OCI-LY1 (cell line): ENCODE results near the gene MGST2.

Experiments
- H2AFZ ChIP-seq: fragments of 200-600 bp; sonication (generic), shearing (Covaris generic); 2 replicates; pipeline ENCODE4 v1.6.0; 2014; ENCODE audit warnings: antibody characterized with exemption, mild to moderate bottlenecking, low read length
- H3F3A ChIP-seq: fragments of 200-600 bp; sonication (generic), shearing (Covaris generic); 2 replicates; pipeline ENCODE4 v1.6.0; 2014; ENCODE audit warnings: mild to moderate bottlenecking, antibody characterized with exemption, low read length, moderate library complexity; ENCODE audit not compliant: insufficient read depth
- H3K27ac ChIP-seq: fragments of 200-600 bp; sonication (generic); 2 replicates; pipeline ENCODE4 v1.5.1; 2014; ENCODE audit warnings: low read length, mixed run types, mild to moderate bottlenecking, low read depth; ENCODE audit not compliant: poor library complexity, severe bottlenecking
- H3K27me3 ChIP-seq: fragments of 200-600 bp; sonication (generic); 2 replicates; pipeline ENCODE4 v1.6.0; 2014; ENCODE audit warnings: antibody characterized with exemption, mild to moderate bottlenecking, low read length, moderate library complexity; ENCODE audit not compliant: insufficient read depth
- H3K36me3 ChIP-seq: fragments of 200-600 bp; sonication (generic); 2 replicates; pipeline ENCODE4 v1.6.1; 2014; ENCODE audit warnings: mild to moderate bottlenecking, antibody characterized with exemption, low read length, moderate library complexity, mixed read lengths; ENCODE audit not compliant: insufficient read depth
- H3K4me1 ChIP-seq: fragments of 200-600 bp; sonication (generic); 2 replicates; pipeline ENCODE4 v1.5.1; 2014; ENCODE audit warnings: mild to moderate bottlenecking, low read length, moderate library complexity; ENCODE audit not compliant: insufficient read depth, severe bottlenecking
- H3K4me2 ChIP-seq: fragments of 200-600 bp; sonication (generic), shearing (Covaris generic); 2 replicates; pipeline ENCODE4 v1.6.1; 2014; ENCODE audit warnings: low read length
- H3K4me3 ChIP-seq: fragments of 200-600 bp; sonication (generic); 2 replicates; pipeline ENCODE4 v1.5.1; 2014; ENCODE audit warnings: low read length, low read depth, mild to moderate bottlenecking, mixed read lengths; ENCODE audit not compliant: poor library complexity, severe bottlenecking
- H3K79me2 ChIP-seq: fragments of 200-600 bp; shearing (Covaris generic); 2 replicates; pipeline ENCODE4 v1.6.1; 2016; ENCODE audit warnings: mixed run types, low read length, mixed read lengths; ENCODE audit not compliant: insufficient read depth
- H3K9ac ChIP-seq: fragments of 200-600 bp; sonication (generic), shearing (Covaris generic); 2 replicates; pipeline ENCODE4 v1.6.1; 2014; ENCODE audit warnings: mild to moderate bottlenecking, low read length, mixed read lengths
- H3K9me2 ChIP-seq: fragments of 200-600 bp; sonication (generic), shearing (Covaris generic); 2 replicates; pipeline ENCODE4 v1.6.1; 2014; ENCODE audit warnings: low read depth, mild to moderate bottlenecking, low read length, mixed read lengths
- H3K9me3 ChIP-seq: fragments of 200-600 bp; shearing (Covaris generic); 2 replicates; pipeline ENCODE4 v1.6.1; 2014; ENCODE audit warnings: low read length, mixed read lengths
- H4K20me1 ChIP-seq: fragments of 200-600 bp; sonication (generic), shearing (Covaris generic); 2 replicates; pipeline ENCODE4 v1.6.0; 2016; ENCODE audit warnings: mild to moderate bottlenecking, low read length; ENCODE audit not compliant: insufficient read depth
- EZH2 ChIP-seq: fragments of 200-600 bp; sonication (generic), shearing (Covaris generic); IDR thresholded peaks from 2 replicates; pipeline ENCODE4 v1.8.0; 2017; ENCODE audit warnings: borderline replicate concordance, mixed run types, mild to moderate bottlenecking, antibody characterized with exemption, low read length, moderate library complexity, mixed read lengths
- TF ChIP-seq, protein P1 (sequence below): fragments of 200-600 bp; sonication (generic), shearing (Covaris generic); IDR thresholded peaks from 2 replicates; pipeline ENCODE4 v1.5.1; 2017; ENCODE audit warnings: mild to moderate bottlenecking, antibody characterized with exemption, low read length, moderate library complexity, mixed read lengths

MGST2 gene

GRCh38 chr4:139726615-139727014 lies 61.0 kb downstream of the MGST2 start:
- Histone ChIP-seq H3K9ac (no peak overlapping the region), H3K27me3 (no peaks in the 10 kb centered on the region), H3K79me2 (no peaks in the 10 kb centered on the region), H3F3A (no peaks in the 10 kb centered on the region), H3K9me3 (no peaks in the 10 kb centered on the region), H3K27ac (no peak overlapping the region), H3K4me2 (no peak overlapping the region), H2AFZ (no peak overlapping the region), H3K36me3 (no peaks in the 10 kb centered on the region), H3K4me1 (no peaks in the 10 kb centered on the region), H3K9me2 (no peaks in the 10 kb centered on the region), H3K4me3 (no peak overlapping the region), H4K20me1 (no peaks in the 10 kb centered on the region)
- no peak for TF ChIP-seq EZH2
- TF ChIP-seq, protein P1, sequence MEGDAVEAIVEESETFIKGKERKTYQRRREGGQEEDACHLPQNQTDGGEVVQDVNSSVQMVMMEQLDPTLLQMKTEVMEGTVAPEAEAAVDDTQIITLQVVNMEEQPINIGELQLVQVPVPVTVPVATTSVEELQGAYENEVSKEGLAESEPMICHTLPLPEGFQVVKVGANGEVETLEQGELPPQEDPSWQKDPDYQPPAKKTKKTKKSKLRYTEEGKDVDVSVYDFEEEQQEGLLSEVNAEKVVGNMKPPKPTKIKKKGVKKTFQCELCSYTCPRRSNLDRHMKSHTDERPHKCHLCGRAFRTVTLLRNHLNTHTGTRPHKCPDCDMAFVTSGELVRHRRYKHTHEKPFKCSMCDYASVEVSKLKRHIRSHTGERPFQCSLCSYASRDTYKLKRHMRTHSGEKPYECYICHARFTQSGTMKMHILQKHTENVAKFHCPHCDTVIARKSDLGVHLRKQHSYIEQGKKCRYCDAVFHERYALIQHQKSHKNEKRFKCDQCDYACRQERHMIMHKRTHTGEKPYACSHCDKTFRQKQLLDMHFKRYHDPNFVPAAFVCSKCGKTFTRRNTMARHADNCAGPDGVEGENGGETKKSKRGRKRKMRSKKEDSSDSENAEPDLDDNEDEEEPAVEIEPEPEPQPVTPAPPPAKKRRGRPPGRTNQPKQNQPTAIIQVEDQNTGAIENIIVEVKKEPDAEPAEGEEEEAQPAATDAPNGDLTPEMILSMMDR: no peak

DNA sequence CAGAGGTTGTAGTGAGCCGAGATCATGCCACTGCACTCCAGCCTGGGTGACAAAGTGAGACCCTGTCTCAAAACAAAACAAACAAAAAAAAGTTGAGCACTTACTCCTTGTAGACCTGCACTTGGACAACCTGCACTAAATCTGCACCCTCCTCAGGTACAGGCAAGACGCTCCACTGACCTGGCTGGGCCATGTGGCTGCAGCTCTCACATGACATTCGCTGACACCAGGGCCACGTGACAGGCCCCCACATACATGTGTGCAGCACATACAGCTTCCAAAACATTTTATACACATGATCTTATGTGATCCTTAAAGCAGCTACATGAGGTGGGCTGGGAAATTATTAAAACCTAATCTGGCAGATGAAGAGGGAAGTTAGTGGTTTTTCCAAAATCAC lies 62.5 kb downstream of the MGST2 start:
- TF ChIP-seq EZH2: no peak
- TF ChIP-seq, protein P1: no peak

DNA sequence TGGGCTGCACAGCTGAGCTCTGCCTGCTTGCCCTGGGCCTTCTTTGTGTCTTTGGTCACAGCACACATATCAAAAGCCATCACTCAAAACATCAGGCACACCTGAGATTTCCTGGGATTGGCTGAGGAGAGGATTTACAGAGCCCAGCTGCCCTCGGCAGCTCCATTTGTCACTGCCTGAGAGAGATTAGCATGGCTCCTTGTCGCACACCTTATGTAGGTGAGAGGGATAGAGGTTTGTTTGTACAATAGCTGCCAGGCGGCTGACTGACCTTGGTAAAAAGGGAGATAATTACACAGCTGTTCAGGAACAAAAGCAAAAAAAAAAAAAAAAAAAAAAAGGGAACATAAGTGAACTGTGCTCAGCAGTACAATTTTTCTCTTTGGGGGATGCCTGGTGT lies 63.2 kb downstream of the MGST2 start:
- no peak for TF ChIP-seq EZH2
- TF ChIP-seq, protein P1: no peak
- H3K27ac ChIP-seq: no peak overlapping the region
- H3K9me3 ChIP-seq: no peaks in the 10 kb centered on the region
- no peak overlapping the region for H3K9ac ChIP-seq
- no peaks in the 10 kb centered on the region for H3K36me3 ChIP-seq
- H3K9me2 ChIP-seq: no peaks in the 10 kb centered on the region
- H3K4me1 ChIP-seq: no peaks in the 10 kb centered on the region
- no peaks in the 10 kb centered on the region for H4K20me1 ChIP-seq
- no peaks in the 10 kb centered on the region for H3F3A ChIP-seq
- 0 out of 2 replicates have a peak, but pooled peaks cover under 1% of the 10 kb centered on the region for H3K27me3 ChIP-seq
- H3K4me2 ChIP-seq: no peak overlapping the region
- H2AFZ ChIP-seq: no peak overlapping the region
- H3K4me3 ChIP-seq: no peak overlapping the region
- no peaks in the 10 kb centered on the region for H3K79me2 ChIP-seq

More for the DNA sequence above, 62.5 kb downstream of the MGST2 start:
- H3K4me2 ChIP-seq: no peak overlapping the region
- no peak overlapping the region for H2AFZ ChIP-seq
- no peaks in the 10 kb centered on the region for H3K9me3 ChIP-seq
- H3F3A ChIP-seq: no peaks in the 10 kb centered on the region
- no peak overlapping the region for H3K4me3 ChIP-seq
- no peaks in the 10 kb centered on the region for H3K79me2 ChIP-seq
- no peak overlapping the region for H3K27ac ChIP-seq
- H4K20me1 ChIP-seq: no peaks in the 10 kb centered on the region
- no peak overlapping the region for H3K9ac ChIP-seq
- H3K27me3 ChIP-seq: no peaks in the 10 kb centered on the region
- no peaks in the 10 kb centered on the region for H3K36me3 ChIP-seq
- H3K4me1 ChIP-seq: no peaks in the 10 kb centered on the region
- H3K9me2 ChIP-seq: no peaks in the 10 kb centered on the region
